WTC11 (cell line): ENCODE results near the gene STARD13. TPM values are rescaled to one million over a fixed set of nuclear protein-coding genes. Genes with fewer than 3 reads are reported as not detected.

ENCODE experiments used
- ATAC-seq: fragments of 200-7000 bp; cut with Tn5 transposase; 2 replicates; pipeline ENCODE4 v1.10.0; 2021; ENCODE audit warnings: mild to moderate bottlenecking, moderate library complexity
- CTCF ChIA-PET: fragments of 300-600 bp; sonication (Branson Sonifier 250); formaldehyde crosslinking; loops from one replicate; lab custom pipeline; 2021; ENCODE audit warnings: antibody characterized with exemption; lab: Charles Lee
- POLR2A ChIA-PET: fragments of 350-600 bp; sonication (Branson Sonifier 250); formaldehyde crosslinking; loops from one replicate; lab custom pipeline; 2021; ENCODE audit warnings: antibody characterized with exemption; lab: Charles Lee
- DNase-seq: peaks from one replicate; pipeline ENCODE4 v3.0.0; 2021; ENCODE audit warnings: low spot score
- H3K27ac Mint-ChIP-seq: 2 replicates; pipeline ENCODE4 v1.8.0; 2021; ENCODE audit warnings: mixed read lengths
- H3K27me3 Mint-ChIP-seq: 2 replicates; pipeline ENCODE4 v1.8.0; 2021; ENCODE audit warnings: low read depth, mild to moderate bottlenecking, moderate library complexity, mixed read lengths
- H3K36me3 Mint-ChIP-seq: 2 replicates; pipeline ENCODE4 v1.8.0; 2021; ENCODE audit warnings: mixed read lengths
- H3K4me1 Mint-ChIP-seq: 2 replicates; pipeline ENCODE4 v1.8.0; 2022; ENCODE audit warnings: mixed read lengths
- H3K4me3 Mint-ChIP-seq: 2 replicates; pipeline ENCODE4 v1.8.0; 2021; ENCODE audit warnings: mild to moderate bottlenecking, moderate library complexity, mixed read lengths
- H3K9me3 Mint-ChIP-seq: 2 replicates; pipeline ENCODE4 v1.8.0; 2021; ENCODE audit warnings: mixed read lengths
- ATF3 ChIP-seq: sonication (generic); formaldehyde crosslinking; conservative IDR thresholded peaks from 2 replicates; pipeline ENCODE4 v1.8.1; 2022; ENCODE audit warnings: mild to moderate bottlenecking, missing genetic modification reagents
- CDX4 ChIP-seq: fragments of 250-450 bp; sonication (Bioruptor Pico); IDR thresholded peaks from 2 replicates; pipeline ENCODE4 v1.9.0; 2021; ENCODE audit warnings: moderate library complexity, mild to moderate bottlenecking, inconsistent platforms, borderline replicate concordance
- CREM ChIP-seq: sonication (generic); formaldehyde crosslinking; IDR thresholded peaks from 2 replicates; pipeline ENCODE4 v1.8.1; 2022; ENCODE audit warnings: mild to moderate bottlenecking, missing genetic modification reagents, moderate library complexity
- E2F4 ChIP-seq: sonication (generic); formaldehyde crosslinking; IDR thresholded peaks from 2 replicates; pipeline ENCODE4 v1.8.1; 2022; ENCODE audit warnings: low read depth, mild to moderate bottlenecking, moderate library complexity, missing genetic modification reagents, borderline replicate concordance
- ERG ChIP-seq: fragments of 250-450 bp; sonication (Bioruptor Pico); IDR thresholded peaks from 2 replicates; pipeline ENCODE4 v1.8.0; 2021; ENCODE audit warnings: mild to moderate bottlenecking
- ETV6 ChIP-seq: sonication (generic); formaldehyde crosslinking; IDR thresholded peaks from 2 replicates; pipeline ENCODE4 v1.8.1; 2022; ENCODE audit warnings: mild to moderate bottlenecking, missing genetic modification reagents
- FOXK1 ChIP-seq: sonication (generic); formaldehyde crosslinking; IDR thresholded peaks from 2 replicates; pipeline ENCODE4 v1.8.0; 2022; ENCODE audit warnings: mild to moderate bottlenecking, moderate library complexity, missing genetic modification reagents
- FOXP1 ChIP-seq: sonication (generic); formaldehyde crosslinking; IDR thresholded peaks from 2 replicates; pipeline ENCODE4 v1.8.0; 2022; ENCODE audit warnings: missing genetic modification reagents, mild to moderate bottlenecking, moderate library complexity, borderline replicate concordance
- JUN ChIP-seq: sonication (generic); formaldehyde crosslinking; IDR thresholded peaks from 2 replicates; pipeline ENCODE4 v1.8.0; 2023; ENCODE audit warnings: mild to moderate bottlenecking, missing genetic modification reagents
- KAT7 ChIP-seq: sonication (generic); formaldehyde crosslinking; IDR thresholded peaks from 2 replicates; pipeline ENCODE4 v1.8.1; 2023; ENCODE audit warnings: missing genetic modification reagents, mild to moderate bottlenecking, borderline replicate concordance
- MXD4 ChIP-seq: fragments of 250-450 bp; sonication (Bioruptor Pico); IDR thresholded peaks from 2 replicates; pipeline ENCODE4 v1.8.0; 2021; ENCODE audit warnings: mild to moderate bottlenecking, moderate library complexity, borderline replicate concordance
- NR1H2 ChIP-seq: sonication (generic); formaldehyde crosslinking; IDR thresholded peaks from 2 replicates; pipeline ENCODE4 v1.9.0; 2021; ENCODE audit warnings: mild to moderate bottlenecking, moderate library complexity, missing genetic modification reagents
- PRDM15 ChIP-seq: sonication (generic); formaldehyde crosslinking; IDR thresholded peaks from 2 replicates; pipeline ENCODE4 v1.8.0; 2022; ENCODE audit warnings: missing genetic modification reagents
- RELA ChIP-seq: sonication (generic); formaldehyde crosslinking; IDR thresholded peaks from 2 replicates; pipeline ENCODE4 v1.8.1; 2022; ENCODE audit warnings: missing genetic modification reagents, mild to moderate bottlenecking, borderline replicate concordance
- SMAD3 ChIP-seq: sonication (generic); formaldehyde crosslinking; IDR thresholded peaks from 2 replicates; pipeline ENCODE4 v1.8.0; 2022; ENCODE audit warnings: missing genetic modification reagents, mild to moderate bottlenecking, borderline replicate concordance
- SMAD4 ChIP-seq: sonication (generic); formaldehyde crosslinking; IDR thresholded peaks from 2 replicates; pipeline ENCODE4 v1.8.0; 2022; ENCODE audit warnings: mild to moderate bottlenecking, missing genetic modification reagents
- TEAD1 ChIP-seq: sonication (generic); formaldehyde crosslinking; IDR thresholded peaks from 2 replicates; pipeline ENCODE4 v1.8.0; 2022; ENCODE audit warnings: mild to moderate bottlenecking, missing genetic modification reagents
- ZBTB21 ChIP-seq: sonication (generic); formaldehyde crosslinking; IDR thresholded peaks from 2 replicates; pipeline ENCODE4 v1.8.1; 2023; ENCODE audit warnings: mild to moderate bottlenecking, missing genetic modification reagents, borderline replicate concordance
- ZNF121 ChIP-seq: sonication (generic); formaldehyde crosslinking; IDR thresholded peaks from 2 replicates; pipeline ENCODE4 v1.8.0; 2023; ENCODE audit warnings: missing genetic modification reagents
- ZNF138 ChIP-seq: sonication (generic); formaldehyde crosslinking; conservative IDR thresholded peaks from 2 replicates; pipeline ENCODE4 v1.8.1; 2022; ENCODE audit warnings: mild to moderate bottlenecking, moderate library complexity, missing genetic modification reagents
- ZNF232 ChIP-seq: sonication (generic); formaldehyde crosslinking; IDR thresholded peaks from 2 replicates; pipeline ENCODE4 v1.8.0; 2022; ENCODE audit warnings: mild to moderate bottlenecking, missing genetic modification reagents
- ZNF423 ChIP-seq: fragments of 250-450 bp; sonication (Bioruptor Pico); IDR thresholded peaks from 2 replicates; pipeline ENCODE4 v2.1.2; 2022; ENCODE audit warnings: mild to moderate bottlenecking, moderate library complexity
- ZNF425 ChIP-seq: fragments of 250-450 bp; sonication (Bioruptor Pico); conservative IDR thresholded peaks from 2 replicates; pipeline ENCODE4 v1.9.0; 2021; ENCODE audit warnings: mild to moderate bottlenecking
- ZSCAN18 ChIP-seq: fragments of 250-450 bp; sonication (Bioruptor Pico); IDR thresholded peaks from 2 replicates; pipeline ENCODE4 v2.1.2; 2022; ENCODE audit warnings: mild to moderate bottlenecking, moderate library complexity
- total RNA-seq: library from RNA; stranded (reverse); gene quantifications from 3 replicates; pipeline ENCODE4 v1.2.3, GENCODE V29; 2021

STARD13 gene
- total RNA-seq, 1 experiment from 2014 or later = 4.4 TPM

GRCh38 chr13:33197541-33197971, 88.0 kb downstream of the STARD13 start:
- Mint-ChIP-seq H3K4me1 (peaks cover 17% of the 10 kb centered on the region), H3K27ac (no peak overlapping the region), H3K4me3 (no peak overlapping the region), H3K27me3 (no peaks in the 10 kb centered on the region), H3K9me3 (no peaks in the 10 kb centered on the region), H3K36me3 (no peaks in the 10 kb centered on the region)
- no peak for ATAC-seq
- ChIA-PET CTCF (no interaction called here), POLR2A (no interaction called here)
- no peak for DNase-seq
- TF ChIP-seq ZNF425 (CRISPR knock-in tag) (no peak), SMAD3 (CRISPR knock-in tag) (no peak), TEAD1 (CRISPR knock-in tag) (no peak), RELA (CRISPR knock-in tag) (no peak), ETV6 (CRISPR knock-in tag) (no peak), ERG (CRISPR knock-in tag) (no peak), CREM (CRISPR knock-in tag) (no peak), E2F4 (no peak), ZNF232 (CRISPR knock-in tag) (no peak), MXD4 (CRISPR knock-in tag) (no peak), FOXK1 (no peak), SMAD4 (CRISPR knock-in tag) (no peak), NR1H2 (CRISPR knock-in tag) (no peak), ZBTB21 (CRISPR knock-in tag) (no peak), ZNF138 (CRISPR knock-in tag) (no peak), PRDM15 (CRISPR knock-in tag) (no peak)

GRCh38 chr13:33196767-33197166, 88.8 kb downstream of the STARD13 start:
- Mint-ChIP-seq H3K27ac (no peak overlapping the region), H3K4me3 (no peak overlapping the region), H3K9me3 (no peaks in the 10 kb centered on the region), H3K36me3 (no peaks in the 10 kb centered on the region), H3K4me1 (peaks cover 25% of the 10 kb centered on the region), H3K27me3 (no peaks in the 10 kb centered on the region)
- ATAC-seq (no peak), DNase-seq (no peak)
- ChIA-PET POLR2A (no interaction called here), CTCF (no interaction called here)
- TF ChIP-seq JUN (CRISPR knock-in tag) (no peak), SMAD4 (CRISPR knock-in tag) (no peak), ZSCAN18 (CRISPR knock-in tag) (no peak), ATF3 (no peak), ZNF423 (CRISPR knock-in tag) (no peak), FOXP1 (CRISPR knock-in tag) (no peak), ZNF121 (CRISPR knock-in tag) (no peak), KAT7 (CRISPR knock-in tag) (no peak), CDX4 (CRISPR knock-in tag) (no peak), ETV6 (CRISPR knock-in tag) (no peak)
